ENCODE measurements around the gene MAGI2. TPM values are rescaled to one million over a fixed set of nuclear protein-coding genes. Genes with fewer than 3 reads are reported as not detected.

MAGI2 gene
- polyA plus RNA-seq, 1 donor: 37.2 TPM

DNA sequence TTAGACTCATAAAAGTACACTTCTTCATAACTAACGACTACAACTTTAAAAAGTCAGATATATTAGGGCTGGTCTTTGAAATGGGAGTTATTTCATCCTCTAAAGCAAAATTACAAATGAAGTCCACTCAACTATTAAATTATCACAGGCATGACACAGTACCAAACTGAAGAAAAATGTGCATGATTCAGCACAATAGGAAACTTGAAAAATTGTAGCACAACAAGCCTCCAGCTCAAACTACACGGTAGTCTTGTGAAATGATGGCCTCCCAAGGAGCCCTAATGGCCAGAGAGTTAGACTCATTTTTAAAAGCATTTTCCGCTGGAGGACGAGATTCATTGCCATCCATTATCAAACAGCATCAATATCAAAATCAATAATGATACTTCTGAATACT is 76.4 kb downstream of the MAGI2 start:
- no peak for DNase-seq

DNA sequence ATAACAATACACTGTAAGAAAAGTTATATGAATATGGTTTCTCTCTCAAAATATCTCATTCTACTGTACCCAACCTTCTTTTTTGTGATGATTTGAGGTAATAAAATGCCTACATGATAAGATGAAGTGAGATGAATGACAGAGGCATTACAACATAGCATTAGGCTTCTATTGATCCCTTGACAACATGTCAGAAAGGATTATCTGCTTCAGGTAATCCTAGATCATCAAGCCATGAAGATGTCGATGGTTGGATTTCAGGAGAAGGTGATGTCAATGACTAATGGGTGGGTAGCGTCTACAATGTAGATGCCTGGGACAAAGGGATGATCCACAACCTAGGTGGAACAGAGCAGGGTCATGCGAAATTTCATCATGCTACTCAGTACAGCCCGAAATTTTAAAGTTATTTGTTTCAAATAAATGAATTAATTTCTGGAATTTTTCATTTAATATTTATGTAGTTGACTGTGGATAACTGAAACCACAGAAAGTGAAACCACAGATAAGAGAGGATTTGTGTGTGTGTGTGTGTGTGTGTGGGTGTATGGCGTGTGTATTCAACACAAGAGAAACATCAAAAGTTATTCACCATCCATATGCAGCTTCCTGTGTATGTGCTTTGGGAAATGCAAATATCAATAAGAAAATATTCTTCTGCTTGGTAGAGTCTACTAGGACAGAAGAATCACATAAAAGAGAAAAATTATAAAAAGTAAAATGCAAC is 77.0 kb downstream of the MAGI2 start:
- DNase-seq: no peak

DNA sequence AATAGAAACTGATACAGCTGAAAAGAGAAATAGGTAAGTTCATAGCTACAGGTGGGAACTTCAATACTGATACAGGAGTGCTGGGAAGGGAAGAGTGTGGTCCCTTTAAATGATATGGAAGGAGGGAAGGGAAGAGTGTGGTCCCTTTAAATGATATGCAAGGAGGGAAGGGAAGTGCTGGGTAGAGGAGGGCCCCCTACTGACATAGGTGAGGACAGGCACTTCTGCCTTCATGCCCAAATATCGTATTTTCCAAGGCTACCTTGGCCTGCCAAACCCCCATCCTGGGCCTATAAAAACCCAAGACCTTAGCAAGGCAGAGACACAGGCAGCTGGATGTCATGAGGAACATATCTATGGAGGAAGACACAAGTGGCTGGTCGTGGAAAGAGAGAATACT is 92.3 kb downstream of the MAGI2 start:
- no peak for DNase-seq

DNA sequence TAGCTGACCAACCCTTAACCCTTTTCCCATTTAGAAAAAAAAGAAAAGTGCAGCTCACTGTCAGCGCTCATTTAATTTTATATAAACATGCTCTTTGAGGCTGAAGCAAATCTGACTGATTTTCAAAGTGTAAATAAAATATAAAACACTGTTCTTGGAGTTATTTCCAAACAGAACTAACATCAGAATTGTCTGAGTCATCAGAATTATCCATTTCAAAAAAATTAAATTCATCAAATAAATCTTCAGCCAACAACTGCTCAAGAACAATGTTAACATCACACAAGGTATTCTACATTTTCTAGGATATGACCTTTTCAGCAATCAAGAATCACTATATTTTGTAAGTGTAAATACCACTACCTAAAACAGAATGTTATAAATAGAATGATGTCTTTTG is 93.6 kb downstream of the MAGI2 start:
- DNase-seq: no peak

DNA sequence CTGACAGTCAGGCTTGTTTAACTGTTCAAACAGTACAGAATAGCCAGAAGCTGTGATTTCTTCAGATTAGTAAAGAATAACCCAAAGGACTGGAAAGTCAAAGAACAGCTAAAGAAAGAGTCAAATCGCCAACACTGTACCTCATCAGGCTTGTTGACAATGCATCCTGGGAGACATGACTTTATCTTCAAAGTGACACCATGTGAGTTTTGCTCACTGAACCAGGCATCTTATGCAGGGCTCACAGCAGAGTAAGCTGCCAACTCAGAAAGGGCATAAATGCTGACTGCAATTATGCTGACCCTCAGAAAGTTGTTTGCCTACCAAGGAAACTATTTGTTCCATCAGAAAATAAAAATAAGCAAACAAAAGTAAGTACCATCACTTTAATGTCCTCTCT is 96.4 kb downstream of the MAGI2 start:
- no peak for DNase-seq

DNA sequence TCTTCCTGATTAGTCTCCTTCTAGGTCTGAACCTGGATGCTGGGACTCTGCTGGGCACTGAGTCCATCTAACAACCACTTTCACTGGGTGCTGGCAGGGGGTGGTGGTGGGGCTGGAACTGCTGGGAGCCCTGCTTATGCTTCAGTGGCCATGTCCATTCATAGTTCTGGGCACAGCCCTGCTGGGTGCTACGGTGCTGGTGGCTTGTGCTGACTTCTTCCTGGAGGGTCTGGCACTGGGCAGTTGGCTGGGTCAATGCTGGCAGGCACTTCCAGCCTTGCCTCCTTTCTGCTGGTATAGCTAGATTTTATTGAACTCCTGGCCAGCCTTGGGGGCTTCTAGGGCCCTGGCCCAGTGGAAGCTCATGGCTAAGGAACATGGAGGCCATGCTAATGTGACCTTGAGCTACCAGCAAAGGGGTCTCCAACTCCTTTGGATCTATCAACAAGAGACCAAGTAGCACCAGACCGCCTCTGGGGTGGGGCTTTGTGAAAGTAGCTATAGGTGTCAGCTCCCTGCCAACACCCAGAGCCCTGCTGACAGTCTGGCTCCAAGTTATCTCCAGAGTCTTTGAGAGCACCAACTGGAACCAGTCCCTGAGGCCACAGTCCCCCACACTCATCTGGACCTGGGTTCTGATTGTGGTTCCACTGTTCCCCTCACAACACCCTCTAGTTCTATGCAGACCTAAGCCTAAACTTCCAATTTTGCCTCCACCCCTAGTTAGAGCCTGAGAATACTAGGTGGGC is 99.6 kb downstream of the MAGI2 start:
- DNase-seq: no peak

DNA sequence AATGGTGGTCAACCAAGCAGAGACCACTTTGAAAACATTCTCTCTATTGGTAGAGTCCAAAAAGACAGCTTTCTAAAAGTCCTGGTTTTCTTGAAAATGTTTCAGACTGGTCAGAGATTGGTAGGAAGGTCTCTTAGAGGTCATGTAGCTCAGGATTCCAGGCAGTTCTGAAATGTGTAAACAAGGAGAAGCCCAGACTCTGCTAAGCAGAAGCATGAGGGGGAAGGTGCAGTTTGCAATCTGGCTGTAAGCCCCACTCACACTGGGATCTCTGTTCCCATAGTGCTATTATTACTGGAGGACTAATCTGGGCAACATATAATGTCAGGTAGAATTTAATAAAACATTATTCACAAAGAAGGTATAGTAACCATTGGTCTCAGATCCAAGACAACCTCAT is 101.1 kb downstream of the MAGI2 start:
- DNase-seq: no peak

DNA sequence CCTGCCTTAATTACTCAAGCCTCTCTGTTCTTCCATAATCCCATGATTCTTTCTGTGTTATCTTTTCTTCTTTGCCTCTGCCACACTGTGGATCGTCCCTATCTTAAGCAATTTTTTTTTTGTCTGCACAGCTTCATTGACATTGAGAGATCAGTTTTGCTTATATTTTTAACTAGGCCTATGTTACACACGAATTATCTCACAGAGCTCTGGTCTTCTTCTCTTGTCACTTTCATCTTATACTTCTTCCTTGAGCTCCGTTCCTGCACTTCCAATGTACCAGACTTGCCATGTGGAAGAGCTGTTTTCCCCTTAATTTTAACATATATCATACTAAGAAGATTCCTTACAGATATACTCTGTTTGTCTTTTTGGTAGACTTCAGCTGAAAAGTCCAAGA is 106.1 kb downstream of the MAGI2 start:
- DNase-seq: no peak

DNA sequence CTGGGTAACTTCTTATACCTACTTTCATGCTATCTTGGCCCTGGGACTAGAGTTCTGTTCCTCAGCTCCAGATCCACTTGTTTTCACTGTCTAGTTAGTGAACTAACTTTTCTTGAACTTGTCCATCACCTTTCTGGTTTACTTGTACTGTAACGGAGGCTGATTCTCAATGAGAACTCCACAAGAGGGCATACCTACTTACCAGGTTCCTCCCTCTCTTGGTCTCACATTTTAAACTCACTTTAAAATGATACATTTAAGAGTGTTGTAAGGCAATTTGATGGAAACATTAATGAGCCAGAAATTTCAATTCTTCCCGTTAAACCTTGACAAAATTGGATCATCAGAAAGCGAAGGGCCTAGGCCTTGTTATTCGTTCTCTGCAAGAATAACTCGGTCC is 111.6 kb downstream of the MAGI2 start:
- DNase-seq: no peak

DNA sequence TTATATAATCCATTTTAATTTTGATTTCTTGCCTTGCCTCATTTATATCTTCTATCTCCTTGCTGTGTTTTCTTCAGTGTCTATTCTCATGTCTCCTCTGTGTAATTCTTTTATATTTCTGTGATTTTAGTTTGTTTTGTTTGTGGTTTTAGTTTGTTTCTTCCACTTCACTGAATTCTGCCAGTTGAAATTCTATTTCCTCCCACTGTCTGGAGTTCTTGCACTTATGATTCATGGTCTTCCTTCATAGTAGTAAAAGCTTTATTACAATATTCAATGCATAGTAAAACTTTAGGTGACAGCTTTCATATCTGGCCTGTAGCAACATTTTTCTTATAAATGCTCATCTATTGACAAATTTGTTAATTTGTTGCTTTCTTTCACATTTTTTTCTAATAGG is 113.3 kb downstream of the MAGI2 start:
- DNase-seq: no peak

DNA sequence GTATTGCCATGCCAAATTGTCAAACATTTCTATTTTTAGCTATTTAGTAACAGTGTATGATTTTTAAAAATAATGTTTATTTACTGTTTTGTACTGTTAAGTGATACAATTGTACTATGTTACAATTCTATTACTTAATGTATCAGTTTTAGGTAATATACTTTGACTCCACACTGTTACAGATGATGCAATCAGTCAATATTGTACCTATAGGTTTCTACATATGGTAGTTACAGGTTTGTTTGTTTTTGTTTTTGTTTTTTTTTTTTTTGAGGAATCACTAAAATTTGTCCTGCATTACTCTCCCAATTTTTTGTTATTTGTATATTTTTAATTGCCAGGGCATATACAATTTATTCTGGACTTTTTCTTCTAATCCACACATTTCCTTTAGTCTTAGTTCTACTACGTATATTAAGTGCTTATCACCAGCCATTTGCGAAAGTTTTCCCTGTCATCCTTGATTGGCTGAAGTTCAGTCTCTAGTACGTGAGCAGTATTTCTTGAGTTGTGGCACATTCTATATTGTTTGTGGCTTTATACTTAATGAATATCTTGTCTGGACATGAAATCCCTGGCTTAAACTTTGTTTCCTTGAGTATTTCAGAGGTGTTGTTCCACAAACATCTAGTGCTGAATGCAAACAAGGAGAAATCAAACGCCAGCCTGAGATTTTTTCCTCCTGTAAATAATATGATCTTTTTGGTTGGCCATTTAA is 114.1 kb downstream of the MAGI2 start:
- no peak for DNase-seq

DNA sequence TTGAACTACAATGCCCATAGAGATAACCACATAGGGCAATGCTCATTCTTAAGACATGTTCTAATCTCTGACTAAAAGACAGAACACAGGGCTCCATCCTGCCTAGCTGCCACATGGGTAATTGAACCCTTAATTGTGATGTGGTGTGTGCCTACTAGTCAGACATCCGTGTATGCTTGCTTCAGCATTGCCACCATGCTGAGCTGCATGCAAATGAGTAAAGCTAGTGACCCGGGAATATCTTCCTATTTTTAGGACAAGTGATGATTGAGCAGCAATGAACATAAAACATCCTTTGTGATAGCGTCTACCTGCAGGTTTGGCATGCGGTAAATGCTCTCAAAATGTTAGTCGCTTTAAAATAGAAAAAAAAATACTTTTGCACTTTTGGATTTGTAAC is 115.8 kb downstream of the MAGI2 start:
- DNase-seq: no peak

DNA sequence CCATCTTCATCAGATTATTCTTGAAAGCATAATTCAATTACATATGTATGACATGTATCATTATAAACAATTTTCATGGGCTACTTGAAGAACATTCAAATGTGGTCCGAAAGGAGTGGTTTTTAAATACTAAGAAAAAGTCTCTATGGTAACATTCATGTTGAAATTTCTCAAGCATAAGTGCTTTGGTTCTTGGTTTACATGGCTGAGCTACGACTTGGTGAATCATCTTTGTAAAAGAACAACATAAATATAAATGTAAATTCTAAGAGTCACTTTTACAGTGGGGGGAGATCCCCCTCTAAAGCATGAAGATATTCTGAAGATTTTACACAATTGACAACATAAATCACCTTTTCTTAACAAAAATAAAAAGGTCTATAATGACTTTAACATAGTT is 118.6 kb downstream of the MAGI2 start:
- no peak for DNase-seq

DNA sequence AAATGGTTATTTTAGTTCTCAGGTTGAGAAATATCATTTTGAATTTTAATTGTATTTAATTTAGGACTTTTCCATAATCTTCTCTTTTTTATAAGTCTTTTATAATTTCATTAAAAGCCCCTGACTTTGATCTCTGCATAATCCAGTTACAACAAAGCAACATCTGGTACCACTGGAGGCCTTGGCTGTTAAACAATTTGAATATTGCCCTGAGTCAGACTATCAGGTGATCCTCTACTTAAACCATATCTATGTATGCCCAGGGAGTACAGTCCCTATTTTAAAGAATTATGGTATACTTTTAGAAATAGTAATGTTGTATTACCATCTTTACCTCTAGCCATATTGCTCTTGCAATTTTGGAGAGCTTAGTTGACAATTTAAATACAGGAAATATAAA is 119.1 kb downstream of the MAGI2 start:
- DNase-seq: no peak

DNA sequence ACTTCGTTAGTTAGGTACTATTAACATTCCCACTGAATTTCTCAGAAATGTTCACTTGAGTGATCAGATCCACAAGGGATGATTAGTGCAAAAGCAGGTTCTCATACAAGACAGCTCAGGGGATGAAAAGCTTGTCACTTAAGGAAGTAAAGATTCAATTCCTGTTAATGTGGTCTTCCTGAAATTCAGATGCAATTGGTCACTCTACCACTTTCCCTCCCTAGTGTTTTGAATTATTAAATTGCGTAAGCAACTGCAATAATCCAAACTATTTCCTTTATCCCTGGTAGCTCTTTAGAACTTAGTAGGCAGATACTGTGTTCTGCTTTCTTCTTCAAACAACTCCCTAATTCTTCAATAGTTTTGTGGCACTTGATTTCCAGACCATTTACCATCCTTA is 121.4 kb downstream of the MAGI2 start:
- no peak for DNase-seq

DNA sequence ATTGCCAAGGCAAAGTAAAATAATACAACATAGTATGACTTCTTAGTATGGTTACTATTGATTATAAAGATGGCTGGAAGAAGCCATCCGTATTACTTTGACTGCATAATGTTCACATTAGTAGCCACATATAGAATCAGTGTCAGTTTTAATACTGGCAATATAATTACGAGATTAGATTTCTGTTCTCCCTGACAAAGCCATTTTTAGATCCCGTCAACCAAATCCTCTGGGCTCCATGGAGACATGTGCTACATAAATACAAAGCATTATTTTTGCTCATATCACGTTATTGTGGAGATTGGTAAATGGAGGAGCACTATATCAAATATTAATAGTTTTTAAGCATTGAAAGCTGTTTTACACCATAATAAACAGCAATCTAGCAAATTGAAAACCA is 124.0 kb downstream of the MAGI2 start:
- no peak for DNase-seq

DNA sequence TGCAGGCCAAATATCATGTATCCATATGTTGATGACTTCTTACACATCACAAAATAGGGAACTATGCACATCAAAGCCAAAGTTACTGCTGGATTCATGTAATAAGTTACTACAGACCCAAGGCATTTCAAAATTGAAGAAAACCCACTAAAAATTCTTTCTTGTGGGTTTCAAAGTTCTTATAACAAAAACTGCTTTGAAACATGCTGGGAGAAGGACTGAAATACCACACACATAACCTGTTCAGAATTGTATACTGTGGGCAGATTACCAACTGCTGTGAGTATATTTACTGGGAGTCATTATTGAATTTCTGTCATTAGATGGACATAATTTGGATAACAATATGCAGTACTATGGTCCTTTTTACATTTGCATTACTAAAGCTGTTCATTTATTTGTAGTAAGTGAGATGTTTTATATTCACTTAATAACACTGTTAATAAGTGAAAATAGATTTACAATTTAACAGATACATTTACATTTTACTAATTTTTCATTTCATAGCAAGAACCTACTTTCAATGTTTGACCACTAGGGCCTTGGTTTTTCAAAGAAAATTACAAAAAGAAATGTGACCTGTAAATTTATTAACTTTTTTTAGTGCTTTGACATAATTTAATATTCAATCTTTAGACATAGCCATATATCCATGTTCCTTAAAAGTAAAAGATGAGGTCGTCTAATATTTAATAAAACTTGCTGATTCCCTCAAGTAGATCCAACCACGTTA is 132.6 kb downstream of the MAGI2 start:
- DNase-seq: no peak

DNA sequence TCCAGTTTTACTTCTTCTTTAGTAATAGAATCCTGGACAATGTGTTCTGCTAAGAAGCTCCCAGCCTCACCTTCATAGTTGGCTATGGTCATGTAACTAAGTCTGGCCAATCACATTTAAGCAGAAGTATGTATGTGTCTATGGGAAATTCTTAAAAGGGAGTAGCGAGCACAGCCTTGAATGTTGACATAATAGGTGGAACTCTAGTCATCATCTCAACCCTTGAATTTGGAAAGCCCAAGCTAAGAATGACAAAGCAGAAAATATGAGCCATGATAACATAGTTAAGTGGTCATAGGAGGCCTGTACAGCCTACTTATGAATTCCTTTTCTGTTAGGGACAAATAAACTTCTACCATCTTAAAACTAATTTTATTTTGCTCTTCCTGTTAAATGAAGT is 134.1 kb downstream of the MAGI2 start:
- DNase-seq: no peak

DNA sequence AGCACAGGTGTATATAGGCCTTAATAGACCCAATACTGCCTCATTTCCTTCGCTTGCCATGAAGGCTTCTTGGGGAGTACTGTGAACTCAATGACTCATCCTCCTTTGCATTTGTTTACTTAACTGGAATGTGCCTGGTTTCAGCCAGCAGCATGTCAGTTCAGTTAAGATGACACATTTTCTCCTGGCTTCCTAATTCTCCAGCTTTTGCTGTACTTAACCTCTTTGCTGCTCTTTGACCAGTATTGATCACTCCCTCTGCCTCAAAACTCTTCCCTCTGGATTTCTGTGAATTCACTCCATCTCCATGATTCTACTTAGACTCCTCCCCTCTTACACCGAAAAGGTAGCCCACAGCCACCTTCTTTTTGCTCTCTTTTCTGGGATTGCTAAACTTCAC is 135.7 kb downstream of the MAGI2 start:
- no peak for DNase-seq

DNA sequence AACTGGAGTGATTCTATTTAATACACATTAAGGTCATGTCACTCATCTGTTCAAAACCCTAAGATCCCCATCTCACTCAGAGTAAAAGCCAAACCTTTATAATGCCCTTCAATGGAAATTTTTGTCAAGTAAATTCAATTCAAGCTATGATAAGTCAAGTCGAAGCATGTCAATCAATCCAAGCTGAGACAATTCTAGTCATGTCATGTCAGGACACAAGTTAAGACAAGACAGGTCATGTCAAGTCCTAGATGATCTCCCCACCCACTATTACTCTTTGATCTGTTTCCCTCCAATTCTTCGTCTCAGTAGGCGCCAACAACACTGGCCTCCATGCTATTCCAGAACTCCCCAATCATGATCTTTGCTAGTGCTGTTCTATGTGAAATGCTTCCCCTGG is 141.4 kb downstream of the MAGI2 start:
- no peak for DNase-seq

DNA sequence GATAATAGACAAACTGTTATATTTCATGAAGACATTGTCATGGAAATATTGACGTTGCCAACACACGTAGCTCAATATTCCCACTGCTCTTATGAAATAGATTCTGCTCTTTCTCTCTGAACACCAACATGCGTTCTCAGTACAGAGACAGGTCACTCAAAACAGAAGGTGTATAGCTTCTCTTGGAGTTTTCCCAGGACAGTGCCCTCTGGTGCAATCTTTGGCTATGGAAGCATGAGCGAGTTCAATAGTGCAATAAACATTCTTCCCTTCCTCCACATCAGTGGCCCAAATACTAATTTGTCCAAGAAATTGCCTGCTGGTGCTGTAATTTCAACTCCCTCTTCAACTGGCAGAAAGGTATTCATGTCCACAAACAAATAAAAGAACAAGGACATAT is 145.3 kb downstream of the MAGI2 start:
- no peak for DNase-seq

DNA sequence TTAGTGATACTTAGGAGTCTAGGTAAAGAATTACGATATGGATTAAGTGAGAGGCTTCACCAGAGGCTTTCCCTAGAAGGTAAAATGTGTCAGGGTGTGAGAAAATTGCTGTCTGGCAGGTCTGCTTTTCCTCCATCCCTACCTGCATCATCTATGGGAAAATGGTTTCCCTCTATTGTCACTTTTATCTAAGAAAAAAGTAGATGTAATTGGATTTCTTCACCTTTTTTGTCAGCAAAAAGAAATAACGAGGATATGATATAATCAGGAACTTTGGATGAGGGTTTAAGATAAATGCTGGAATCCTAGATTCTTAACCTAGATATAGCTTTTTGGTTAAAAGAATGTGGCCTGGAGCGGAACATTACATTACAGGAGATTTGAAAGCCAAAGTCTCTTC is 146.1 kb downstream of the MAGI2 start:
- no peak for DNase-seq

DNA sequence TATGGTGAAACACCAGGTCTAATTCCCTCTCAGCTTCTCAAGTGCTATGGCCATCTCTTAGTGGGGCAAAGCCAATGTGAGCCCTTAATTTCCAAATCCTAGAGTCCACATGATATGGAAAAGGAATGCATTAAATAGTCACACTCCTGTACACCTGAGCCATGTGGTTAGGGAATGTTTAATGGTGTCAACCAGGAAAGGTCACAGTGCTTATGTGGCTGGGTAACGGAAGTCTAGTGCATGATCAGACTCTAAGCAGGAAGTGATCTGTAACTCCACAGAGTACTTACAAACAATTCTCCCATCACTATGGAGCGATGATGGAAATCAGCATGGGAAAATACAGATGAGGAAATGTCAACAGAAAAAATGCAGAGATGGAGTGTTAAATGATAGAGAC is 148.8 kb downstream of the MAGI2 start:
- no peak for DNase-seq

All from left kidney (tissue), 2 donors.